ENCODE results near the gene NXT1.

Gene NXT1

GRCh38 chr20:23393996-23394775 is 43.6 kb downstream of the NXT1 start:
- no peak for DNase-seq

GRCh38 chr20:23396950-23397627 is 46.5 kb downstream of the NXT1 start:
- no peak for DNase-seq

- no peak for DNase-seq
These were observed 47.4 kb downstream of the NXT1 start for GRCh38 chr20:23397961-23398360.

- no peak for DNase-seq
These were observed 49.1 kb downstream of the NXT1 start for GRCh38 chr20:23399568-23400241.

GRCh38 chr20:23401051-23401450 is 50.5 kb downstream of the NXT1 start:
- DNase-seq: no peak

- DNase-seq: no peak
These were observed 53.2 kb downstream of the NXT1 start for GRCh38 chr20:23403751-23404150.

- no peak for DNase-seq
These were observed 53.6 kb downstream of the NXT1 start for GRCh38 chr20:23404196-23404595.
